PFSK-1 (cell line): Measurements from ENCODE around the gene ELAC1.

Experiments
- FOXP2 ChIP-seq: optimal IDR thresholded peaks from 2 replicates; pipeline ENCODE3; 2011; ENCODE audit warnings: borderline replicate concordance, control low read depth, inconsistent platforms; ENCODE audit not compliant: insufficient read depth; ENCODE audit errors: extremely low read length, extremely low read depth
- POLR2AphosphoS5 ChIP-seq: IDR thresholded peaks from 2 replicates; pipeline ENCODE4 v1.6.1; 2012; ENCODE audit warnings: low read depth, mild to moderate bottlenecking, control low read depth, low read length, moderate library complexity
- SIN3A ChIP-seq: IDR thresholded peaks from 2 replicates; pipeline ENCODE4 v1.6.1; 2012; ENCODE audit warnings: mild to moderate bottlenecking, low read length, moderate library complexity, borderline replicate concordance; ENCODE audit not compliant: insufficient read depth
- TAF1 ChIP-seq: IDR thresholded peaks from 2 replicates; pipeline ENCODE4 v1.6.1; 2012; ENCODE audit warnings: low read length, control low read depth, borderline replicate concordance; ENCODE audit not compliant: insufficient read depth
- TF ChIP-seq, protein P1 (sequence below), 2 experiments: IDR thresholded peaks; 2 replicates each; pipeline versions ENCODE4 v1.6.1 to v1.8.0; 2011 to 2012; ENCODE audit warnings: low read depth in 2 of 2, low read length in 2 of 2, control low read depth in 1 of 2, inconsistent platforms in 1 of 2, mild to moderate bottlenecking in 1 of 2, moderate library complexity in 1 of 2; ENCODE audit not compliant: insufficient read depth in 1 of 2

ELAC1 gene

GRCh38 chr18:51037230-51037629, 69.4 kb downstream of the ELAC1 start:
- no peak for TF ChIP-seq POLR2AphosphoS5
- TF ChIP-seq TAF1 = no peak
- TF ChIP-seq SIN3A = no peak
- TF ChIP-seq FOXP2 = no peak
- TF ChIP-seq, protein P1, sequence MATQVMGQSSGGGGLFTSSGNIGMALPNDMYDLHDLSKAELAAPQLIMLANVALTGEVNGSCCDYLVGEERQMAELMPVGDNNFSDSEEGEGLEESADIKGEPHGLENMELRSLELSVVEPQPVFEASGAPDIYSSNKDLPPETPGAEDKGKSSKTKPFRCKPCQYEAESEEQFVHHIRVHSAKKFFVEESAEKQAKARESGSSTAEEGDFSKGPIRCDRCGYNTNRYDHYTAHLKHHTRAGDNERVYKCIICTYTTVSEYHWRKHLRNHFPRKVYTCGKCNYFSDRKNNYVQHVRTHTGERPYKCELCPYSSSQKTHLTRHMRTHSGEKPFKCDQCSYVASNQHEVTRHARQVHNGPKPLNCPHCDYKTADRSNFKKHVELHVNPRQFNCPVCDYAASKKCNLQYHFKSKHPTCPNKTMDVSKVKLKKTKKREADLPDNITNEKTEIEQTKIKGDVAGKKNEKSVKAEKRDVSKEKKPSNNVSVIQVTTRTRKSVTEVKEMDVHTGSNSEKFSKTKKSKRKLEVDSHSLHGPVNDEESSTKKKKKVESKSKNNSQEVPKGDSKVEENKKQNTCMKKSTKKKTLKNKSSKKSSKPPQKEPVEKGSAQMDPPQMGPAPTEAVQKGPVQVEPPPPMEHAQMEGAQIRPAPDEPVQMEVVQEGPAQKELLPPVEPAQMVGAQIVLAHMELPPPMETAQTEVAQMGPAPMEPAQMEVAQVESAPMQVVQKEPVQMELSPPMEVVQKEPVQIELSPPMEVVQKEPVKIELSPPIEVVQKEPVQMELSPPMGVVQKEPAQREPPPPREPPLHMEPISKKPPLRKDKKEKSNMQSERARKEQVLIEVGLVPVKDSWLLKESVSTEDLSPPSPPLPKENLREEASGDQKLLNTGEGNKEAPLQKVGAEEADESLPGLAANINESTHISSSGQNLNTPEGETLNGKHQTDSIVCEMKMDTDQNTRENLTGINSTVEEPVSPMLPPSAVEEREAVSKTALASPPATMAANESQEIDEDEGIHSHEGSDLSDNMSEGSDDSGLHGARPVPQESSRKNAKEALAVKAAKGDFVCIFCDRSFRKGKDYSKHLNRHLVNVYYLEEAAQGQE (IDR thresholded peaks at IDR 0.05; ENCODE audit: insufficient read depth in 1 of 2, low read depth in 2 of 2, low read length in 2 of 2) = no peak
